Measurements from ENCODE around the gene CFAP299.

The CFAP299 gene

DNA sequence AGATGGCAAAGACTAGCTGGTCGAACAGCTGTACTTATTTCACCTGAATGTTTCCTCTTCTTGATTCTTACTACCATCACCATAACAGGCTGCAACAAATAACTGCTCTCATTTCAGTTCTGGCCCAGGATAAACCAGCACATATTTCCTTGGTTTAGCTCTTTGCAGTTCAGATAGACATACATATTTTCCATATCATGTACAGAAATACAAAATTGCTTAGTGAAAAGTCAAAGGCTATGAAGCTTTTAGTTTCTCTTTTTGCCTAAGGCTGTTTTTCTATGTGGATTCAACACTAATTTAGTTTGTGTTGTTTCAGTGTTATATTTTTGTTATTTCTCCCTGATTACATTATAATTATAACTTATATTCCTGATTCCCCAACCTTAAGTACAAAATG lies 591.4 kb downstream of the CFAP299 start:
- no peak for DNase-seq (ENCODE audit: low read depth)

DNA sequence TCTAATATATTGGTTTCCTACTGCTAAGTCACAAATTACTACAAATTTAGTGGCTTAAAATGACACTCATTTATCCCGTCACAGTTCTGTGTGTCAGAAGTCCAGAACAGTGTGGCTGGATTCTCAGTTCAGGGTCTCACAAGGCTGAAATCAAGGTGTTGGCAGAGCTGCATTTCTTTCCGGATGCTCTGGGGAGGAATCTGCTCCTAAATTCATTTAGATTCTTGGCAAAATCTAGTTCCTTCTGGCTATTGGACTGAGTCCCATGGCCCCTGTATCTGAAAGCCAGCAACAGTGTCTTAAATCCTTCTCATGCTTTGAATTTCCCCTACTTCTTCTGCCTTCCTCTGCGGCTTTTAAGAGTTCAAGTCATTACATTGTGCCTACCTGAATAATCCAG lies 591.9 kb downstream of the CFAP299 start:
- DNase-seq (ENCODE audit: low read depth), result no peak

DNA sequence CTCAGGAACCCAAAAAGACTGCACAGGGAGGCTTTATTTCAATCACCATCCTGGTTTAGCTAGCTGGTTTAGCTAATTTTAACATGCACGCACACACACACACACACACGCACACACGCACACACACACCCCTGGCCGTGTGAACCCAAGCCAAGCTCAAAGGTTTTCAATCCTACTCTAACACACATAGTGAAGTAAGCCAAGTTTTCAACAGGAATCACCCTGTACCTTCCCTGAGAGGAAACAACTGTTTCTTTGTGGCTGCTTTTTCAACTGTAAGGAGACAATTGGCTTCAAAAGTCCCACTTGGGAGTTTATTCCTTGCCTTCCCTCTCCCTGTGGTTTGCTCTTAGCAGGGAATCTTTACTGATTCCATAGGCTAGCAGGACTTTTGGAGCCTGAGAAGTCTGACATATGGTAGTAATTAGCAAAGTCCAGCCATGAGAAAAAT lies 596.1 kb downstream of the CFAP299 start:
- DNase-seq (ENCODE audit: low read depth), result no peak

DNA sequence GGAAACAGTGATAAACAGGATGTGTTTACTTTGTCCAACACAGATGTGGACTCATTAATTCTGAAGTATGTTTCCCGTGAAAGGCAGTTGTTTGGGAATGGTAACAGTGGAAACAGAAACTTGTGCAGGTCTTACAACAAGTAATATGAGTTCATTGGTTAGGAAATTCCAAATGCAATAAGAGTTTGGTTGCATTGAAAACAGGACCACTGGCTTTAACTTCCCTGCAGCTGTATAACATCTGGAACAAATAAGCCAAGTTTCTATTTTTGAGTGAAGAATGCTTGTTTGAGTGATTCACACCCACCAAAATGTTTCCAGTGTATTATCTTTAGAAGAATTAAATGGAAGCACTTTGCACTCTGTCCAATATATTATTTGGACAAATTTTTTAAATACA lies 612.6 kb downstream of the CFAP299 start:
- DNase-seq (ENCODE audit: low read depth), result no peak

DNA sequence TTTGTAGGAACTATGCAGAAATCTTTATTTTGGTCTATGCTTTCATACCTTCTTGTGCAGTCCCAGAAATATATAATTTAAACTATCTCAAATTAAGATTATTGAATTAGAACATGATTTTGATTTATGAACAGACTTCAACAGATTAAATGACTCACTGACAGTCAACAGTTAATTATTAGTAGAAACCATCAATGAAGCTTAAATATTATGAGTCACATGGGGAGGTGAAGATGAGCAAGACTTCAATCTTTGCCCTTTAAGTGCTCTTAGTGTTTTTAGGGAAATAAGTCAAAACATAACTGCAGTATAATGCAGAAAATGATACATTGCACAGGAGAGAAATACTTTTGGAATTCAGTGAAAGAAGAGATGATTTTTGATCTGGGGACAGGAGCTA lies 613.5 kb downstream of the CFAP299 start:
- DNase-seq (ENCODE audit: low read depth), result no peak

DNA sequence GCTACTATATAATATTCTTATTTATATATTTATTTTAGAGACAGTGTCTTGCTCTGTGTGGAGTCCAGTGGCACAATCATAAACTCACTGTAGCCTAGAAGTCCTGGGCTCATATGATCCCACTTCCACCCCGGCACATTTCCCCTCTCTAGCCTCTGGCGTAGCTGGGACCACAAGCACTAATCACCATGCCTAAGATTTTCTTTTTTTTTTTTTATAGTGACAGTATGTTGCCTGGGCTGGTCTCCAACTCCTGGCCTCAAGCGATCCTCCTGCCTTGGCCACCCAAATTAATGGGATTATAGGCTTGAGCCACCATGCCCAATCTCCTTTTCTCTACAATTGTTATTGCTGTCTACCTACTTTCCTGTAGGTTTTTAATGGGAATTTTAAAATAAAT lies 620.9 kb downstream of the CFAP299 start:
- no peak for DNase-seq (ENCODE audit: low read depth)

DNA sequence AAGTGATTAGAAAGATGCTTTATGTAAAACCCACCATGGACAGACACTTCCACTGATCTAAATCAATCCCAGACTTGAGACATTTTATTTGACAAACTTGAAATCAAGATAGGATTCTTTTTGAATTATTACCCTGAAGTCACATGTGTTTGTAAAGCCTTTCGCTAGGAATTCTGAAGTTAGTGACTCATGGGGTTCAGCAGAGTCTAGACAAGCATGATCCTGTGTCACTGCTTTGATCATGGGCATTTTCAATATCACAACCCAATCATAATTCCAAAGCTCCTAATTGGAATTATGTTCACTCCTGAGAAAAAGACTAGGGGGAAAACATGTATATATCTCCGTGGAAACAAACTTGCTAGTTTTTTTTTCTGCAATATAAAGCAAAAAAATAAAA lies 627.5 kb downstream of the CFAP299 start:
- DNase-seq (ENCODE audit: low read depth), result peak; percentile 34

DNA sequence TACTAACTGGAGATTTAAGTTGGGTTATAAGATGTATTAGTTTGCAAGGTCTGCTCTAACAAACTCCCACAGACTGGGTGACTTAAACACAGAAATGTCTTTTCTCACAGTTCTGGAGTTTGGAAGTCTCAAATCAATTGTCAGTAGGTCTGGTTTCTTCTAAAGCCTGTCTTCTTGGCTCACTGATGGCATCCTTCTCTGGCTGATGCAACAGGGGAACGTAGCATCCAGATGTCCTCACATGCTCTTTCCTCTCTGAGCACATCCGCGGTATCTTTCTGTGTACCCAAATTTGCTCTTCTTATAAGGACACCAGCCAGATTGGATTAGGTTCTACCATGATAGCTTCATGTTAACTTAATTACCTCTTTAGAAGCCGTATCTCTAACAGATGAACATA lies 631.8 kb downstream of the CFAP299 start:
- DNase-seq (ENCODE audit: low read depth), result no peak

DNA sequence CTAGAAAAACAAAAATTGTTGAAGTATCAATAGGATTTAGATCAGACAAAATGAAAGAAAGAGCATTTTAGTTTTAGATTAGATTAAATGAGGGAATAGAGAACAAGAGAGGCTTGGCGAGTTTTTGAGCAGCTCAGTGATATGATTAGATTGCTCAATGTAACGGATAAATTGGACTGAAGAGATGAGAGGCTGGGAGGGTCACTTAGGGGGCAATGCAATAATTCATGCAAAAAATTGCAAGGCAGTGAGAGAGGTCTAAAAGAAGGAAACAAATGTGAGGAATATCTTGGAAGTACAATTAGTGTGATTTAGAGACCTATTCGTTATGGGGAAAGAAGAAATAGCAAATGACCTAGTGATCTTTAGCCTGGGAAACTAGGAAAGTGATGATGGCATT lies 644.7 kb downstream of the CFAP299 start:
- no peak for DNase-seq (ENCODE audit: low read depth)

DNA sequence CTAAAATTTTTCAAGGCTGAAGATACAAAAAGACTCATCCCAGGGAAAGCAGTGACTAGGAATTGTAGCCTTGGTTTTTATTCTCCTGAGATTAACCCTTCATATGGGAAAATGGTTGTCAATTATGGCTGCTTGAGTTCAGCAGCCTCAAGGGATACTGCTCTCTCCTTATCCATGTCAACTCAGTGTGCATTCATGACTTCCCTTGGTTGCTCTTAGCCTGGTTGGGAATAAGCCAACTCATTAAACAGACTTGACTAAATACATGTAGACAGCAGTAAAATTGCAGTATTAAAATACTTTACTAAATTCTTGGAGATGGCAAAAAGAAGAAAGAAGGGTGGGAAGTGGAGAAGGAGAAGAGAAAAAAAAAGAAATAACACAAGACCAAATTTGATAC lies 650.5 kb downstream of the CFAP299 start:
- no peak for DNase-seq (ENCODE audit: low read depth)

DNA sequence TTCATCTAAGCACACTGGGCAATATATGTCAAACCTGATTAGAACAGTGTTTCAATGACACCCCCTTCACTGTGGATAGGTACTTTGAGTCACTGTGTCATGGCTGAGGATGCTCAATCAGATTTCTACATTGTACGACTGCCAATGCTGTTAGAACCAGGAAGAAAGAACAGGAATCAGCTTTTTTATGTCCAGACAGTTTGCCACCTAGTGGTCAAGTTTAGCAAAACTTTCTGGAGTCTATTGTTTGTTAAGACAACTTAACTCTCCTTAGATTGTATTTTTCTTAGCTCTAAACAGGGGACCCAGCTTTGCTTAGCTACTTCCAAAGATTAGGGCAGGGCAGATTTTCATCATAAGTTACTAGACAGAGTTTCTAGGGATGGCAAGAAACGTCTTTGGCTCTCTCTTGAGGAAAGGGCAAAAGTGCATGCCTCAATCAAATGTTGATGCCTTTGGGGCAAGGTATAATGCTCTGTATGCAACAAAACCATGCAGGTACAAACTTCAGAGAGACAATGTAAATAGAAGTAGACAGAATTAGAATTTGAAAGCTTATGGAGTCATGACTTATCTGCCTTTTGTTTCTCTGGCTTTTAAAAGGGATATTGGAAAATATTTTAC lies 654.5 kb downstream of the CFAP299 start:
- DNase-seq (ENCODE audit: low read depth), result peak; percentile 45

DNA sequence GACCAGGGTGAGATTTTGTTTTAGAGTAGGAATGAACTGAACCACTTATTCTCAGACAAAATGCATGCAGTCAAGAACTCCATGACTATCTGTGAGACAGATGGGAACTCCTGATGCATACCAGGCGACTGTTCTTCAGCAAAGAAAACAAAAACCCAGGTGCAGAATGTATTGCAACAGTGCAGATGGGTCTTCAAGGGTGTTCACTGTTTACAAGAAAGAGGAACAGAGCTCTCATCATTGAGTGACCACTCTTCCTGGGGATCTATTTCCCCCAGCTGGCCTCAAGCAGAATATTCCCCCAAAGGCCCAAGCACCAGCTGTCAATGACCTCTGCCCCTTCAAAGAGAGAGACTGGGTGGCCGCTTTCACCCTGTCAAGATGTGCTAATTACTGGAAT lies 655.3 kb downstream of the CFAP299 start:
- DNase-seq (ENCODE audit: low read depth), result no peak

DNA sequence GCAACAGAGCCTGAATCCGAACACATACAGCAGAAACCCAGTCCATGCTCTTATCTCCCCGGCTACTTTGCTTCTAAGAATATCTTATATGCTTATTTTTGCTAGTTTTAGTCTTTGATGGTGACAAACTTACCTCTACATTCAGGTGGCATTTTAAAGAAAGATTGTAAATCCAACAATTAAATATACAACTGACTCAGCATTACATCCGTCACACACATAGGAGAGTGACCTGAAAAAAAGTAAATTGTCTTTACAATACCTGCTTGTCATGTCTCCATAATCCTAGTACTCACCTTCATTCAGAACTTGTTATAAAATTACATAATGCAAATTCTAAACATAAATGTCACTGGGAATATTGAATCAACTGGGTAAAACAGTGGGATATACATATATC lies 664.4 kb downstream of the CFAP299 start:
- DNase-seq (ENCODE audit: low read depth), result no peak

DNA sequence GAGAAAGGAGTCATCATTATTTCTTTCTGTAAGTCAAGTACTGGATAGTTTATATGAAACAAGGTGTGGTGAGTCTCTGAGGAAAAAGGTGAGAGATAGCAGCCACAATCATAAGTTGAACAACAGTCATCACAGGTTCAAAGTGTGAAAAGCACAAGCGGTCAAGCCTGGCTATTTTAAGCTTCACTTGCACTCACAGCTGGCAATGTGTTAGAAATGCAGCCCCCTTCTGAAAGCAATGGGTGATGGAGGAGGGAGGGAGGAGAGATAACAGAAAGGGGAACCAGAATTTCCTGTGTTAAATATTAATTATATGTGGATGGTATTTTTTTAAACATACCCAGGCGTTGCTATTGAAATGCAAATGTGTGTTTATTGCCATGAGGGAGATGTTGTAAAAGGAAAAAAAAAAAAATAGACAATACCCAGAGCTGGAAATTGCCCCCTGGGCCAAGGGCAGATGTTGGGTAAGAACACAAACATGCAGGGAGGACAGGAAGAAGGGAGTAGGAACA lies 668.1 kb downstream of the CFAP299 start:
- no peak for DNase-seq (ENCODE audit: low read depth)

DNA sequence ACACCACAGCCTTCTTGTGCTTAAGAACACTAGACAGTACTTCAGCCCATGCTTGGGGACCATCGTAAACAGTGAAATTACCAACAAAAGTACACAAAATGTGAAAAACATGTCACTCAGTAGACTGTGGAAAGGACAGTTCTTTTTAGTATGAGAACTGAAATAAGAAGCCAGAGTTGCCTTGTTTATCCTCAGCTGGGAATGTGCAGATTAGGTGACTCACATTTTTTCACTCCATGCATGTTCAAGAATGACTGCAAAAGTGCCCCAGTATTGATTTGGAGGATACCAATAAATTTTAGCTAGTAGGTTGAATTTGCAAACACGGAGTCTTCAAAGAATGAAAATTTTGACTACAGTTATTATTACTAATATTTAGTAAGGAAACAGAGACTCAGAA lies 671.9 kb downstream of the CFAP299 start:
- DNase-seq (ENCODE audit: low read depth), result no peak

All from non-pigmented ciliary epithelial cell (primary cell).